GM12892 (cell line): ENCODE measurements around the gene CIB2.

ENCODE experiments used
- POLR2A ChIP-seq: IDR thresholded peaks from 2 replicates; pipeline ENCODE4 v1.6.1; 2011; ENCODE audit warnings: low read depth, low read length, control low read depth
- POLR2AphosphoS5 ChIP-seq: IDR thresholded peaks from 2 replicates; pipeline ENCODE4 v1.6.1; 2011; ENCODE audit warnings: low read depth, low read length, control low read depth

DNA sequence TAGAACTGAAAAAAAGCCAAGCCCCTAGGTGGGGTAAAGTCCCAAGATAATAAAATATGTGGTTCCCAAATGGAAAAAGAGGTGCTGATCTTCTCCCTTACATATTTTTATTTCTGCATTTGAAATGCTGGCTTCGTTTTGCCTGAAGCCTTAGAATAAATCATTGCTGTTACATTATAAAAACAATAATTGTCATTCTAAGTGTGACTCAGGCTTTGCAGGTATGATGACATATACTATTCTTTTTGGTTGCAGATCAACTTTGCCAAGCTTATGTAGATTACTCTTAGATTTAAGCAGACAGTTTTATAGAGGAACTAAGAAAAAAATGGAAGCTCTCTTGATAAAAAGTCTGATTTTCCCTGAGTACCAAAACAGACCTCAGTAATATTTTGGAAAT lies 25.4 kb upstream of the CIB2 start:
- TF ChIP-seq POLR2AphosphoS5 (no peak), POLR2A (no peak)
